Aorta (tissue), 5 donors: ENCODE measurements around the gene CUL7. TPM values are rescaled to one million over a fixed set of nuclear protein-coding genes. Genes with fewer than 3 reads are reported as not detected.

Experiments used
- ATAC-seq: fragments of 200-7000 bp; cut with Tn5 transposase; one replicate; pipeline ENCODE4 v1.9.1; 2022; ENCODE audit warnings: moderate library complexity; ENCODE audit not compliant: low FRiP score
- DNase-seq, 2 donors: peaks; one replicate each; pipeline ENCODE4 v3.0.0-alpha.2; 2020
- H3K27ac ChIP-seq, 2 donors: one replicate each; pipeline ENCODE4 v1.5.1; 2013; ENCODE audit warnings: low read length in 2 of 2, mild to moderate bottlenecking in 2 of 2, moderate library complexity in 2 of 2, control low read depth in 1 of 2, inconsistent platforms in 1 of 2, low read depth in 1 of 2
- H3K27me3 ChIP-seq, 2 donors: one replicate each; pipeline ENCODE4 v1.6.1; 2013; ENCODE audit warnings: control low read depth in 1 of 2, low read length in 1 of 2, mild to moderate bottlenecking in 1 of 2, moderate library complexity in 1 of 2; ENCODE audit not compliant: insufficient read depth in 2 of 2, control insufficient read depth in 1 of 2
- H3K36me3 ChIP-seq, 2 donors: one replicate each; pipeline ENCODE4 v1.6.1; 2013; ENCODE audit warnings: control low read depth in 1 of 2, low read length in 1 of 2, mild to moderate bottlenecking in 1 of 2; ENCODE audit not compliant: insufficient read depth in 2 of 2, control insufficient read depth in 1 of 2
- H3K4me1 ChIP-seq, 2 donors: one replicate each; pipeline ENCODE4 v1.6.1; 2013; ENCODE audit warnings: low read length in 2 of 2, control low read depth in 1 of 2, mild to moderate bottlenecking in 1 of 2, moderate library complexity in 1 of 2; ENCODE audit not compliant: insufficient read depth in 2 of 2, control insufficient read depth in 1 of 2
- H3K4me3 ChIP-seq, 2 donors: one replicate each; pipeline ENCODE4 v1.5.1; 2013; ENCODE audit warnings: low read length in 2 of 2, control low read depth in 1 of 2, mild to moderate bottlenecking in 1 of 2
- H3K9me3 ChIP-seq: one replicate; pipeline ENCODE4 v1.6.1; 2013; ENCODE audit warnings: mild to moderate bottlenecking, low read length; ENCODE audit not compliant: control insufficient read depth
- WGBS, 2 donors: extraction: QIAGEN DNeasy Blood & Tissue Kit; methylation state at CpG; one replicate each; pipeline ENCODE4 v1.1.7; 2013; 5-methylcytosine and 5-hydroxymethylcytosine counted together
- intact Hi-C, 2 donors: fragments of 100-400 bp; cut with DNase I; formaldehyde crosslinking; loops; one replicate each; pipeline versions ENCODE4 v1.14.2 to v1.15.0; 2022
- polyA plus RNA-seq, 2 donors: library from polyadenylated mRNA; stranded (reverse); fragments of 200-250 nt; gene quantifications; one replicate each; pipeline ENCODE4 v1.2.3, GENCODE V29; 2013
- total RNA-seq, 2 donors: library from RNA; stranded (reverse); fragmentation: NEBNext Ultra II Directional; extraction: Animal tissue kit (Norgen Biotek cat#: 25700); gene quantifications; one replicate each; pipeline ENCODE4 v1.2.1, GENCODE V29; 2021
- donor health status: healthy with polysubstance abuse.
- donor health status: Bipolar disorder and iron deficiency.
- donor health status: DM: no; HTN: no; CAD: no.
- donor health status: DM: no; HTN: no; CAD: no.
- donor health status: DM: yes; HTN: yes; CAD: no.

Gene CUL7
- total and polyA plus RNA-seq, 4 donors = 3.3 to 17.5 (median 12.9) TPM

DNA sequence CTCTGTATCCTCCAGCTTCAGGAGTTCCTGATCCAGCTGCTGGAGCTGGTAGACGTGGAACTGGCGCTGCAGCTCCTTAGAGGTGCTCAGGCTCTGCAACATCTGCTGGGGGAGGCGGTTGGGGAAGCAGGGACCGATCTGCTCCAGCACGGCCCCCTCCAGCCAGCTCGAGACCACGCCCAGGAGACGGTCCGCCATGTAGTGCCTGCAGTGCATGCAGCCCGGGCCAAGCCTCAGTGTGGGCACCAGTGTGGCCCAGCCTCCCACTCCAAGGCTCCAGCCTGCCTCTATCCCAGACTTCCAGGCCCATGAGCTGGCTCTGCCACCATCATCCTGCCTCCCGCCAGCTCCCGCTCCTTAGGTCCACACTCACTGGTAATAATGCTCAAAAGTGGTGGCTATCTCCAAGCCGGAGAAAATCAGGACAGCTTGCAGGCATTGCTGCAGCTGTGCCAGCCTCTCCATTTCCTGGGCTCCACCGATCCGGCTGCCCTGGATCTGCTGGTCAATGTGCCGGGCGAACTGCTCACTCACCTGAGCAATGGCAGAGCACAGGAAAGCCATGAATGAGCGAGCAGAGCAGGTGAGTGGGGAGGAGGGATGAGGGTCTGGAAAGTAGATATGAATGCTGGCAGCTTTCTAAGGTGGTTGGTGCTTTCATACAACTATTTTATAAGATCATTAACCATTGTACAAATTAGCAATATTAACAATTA, 13.0 kb downstream of the CUL7 start:
- Histone ChIP-seq H3K4me3 (no peak overlapping the region), H3K27ac (no peak overlapping the region), H3K36me3 (no peaks in the 10 kb centered on the region), H3K27me3 (no peaks in the 10 kb centered on the region), H3K9me3 (no peaks in the 10 kb centered on the region), H3K4me1 (no peaks in the 10 kb centered on the region)
- intact Hi-C loops = no loop called here
- DNase-seq = peak in 1 of 2 donors; percentile 71
- no peak for ATAC-seq
- 90 to 94% methylated on average over 18 of the region's 18 CpGs for WGBS, 2 donors

DNA sequence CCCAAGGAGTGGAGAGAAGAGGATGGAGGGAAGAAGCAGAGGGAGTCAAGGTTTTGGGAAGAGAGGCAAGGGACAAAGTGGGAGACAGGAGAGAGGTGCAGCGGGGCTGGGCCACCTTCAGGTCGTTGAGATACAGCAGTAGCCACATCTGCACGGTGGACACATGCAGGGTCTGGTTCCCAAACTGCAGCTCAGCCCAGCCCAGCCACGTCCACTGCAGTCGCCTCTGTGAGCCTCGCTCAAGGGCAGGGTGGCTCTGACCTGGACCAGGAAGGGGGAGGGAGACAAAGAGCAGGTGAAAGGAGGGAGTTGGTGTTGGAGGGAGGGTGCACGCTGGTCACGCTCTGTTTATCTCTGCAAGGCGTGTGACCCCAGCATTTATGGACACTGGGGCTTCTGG, 14.9 kb downstream of the CUL7 start:
- ATAC-seq = no peak
- Histone ChIP-seq H3K4me3 (no peak overlapping the region), H3K27me3 (no peaks in the 10 kb centered on the region), H3K4me1 (no peaks in the 10 kb centered on the region), H3K9me3 (no peaks in the 10 kb centered on the region), H3K27ac (no peak overlapping the region), H3K36me3 (peaks cover 0 to 2% of the 10 kb centered on the region in 2 donors)
- DNase-seq = peak in 1 of 2 donors; percentile 54
- intact Hi-C loops = no loop called here
- 77 to 87% methylated on average over 9 of the region's 9 CpGs for WGBS, 2 donors

DNA sequence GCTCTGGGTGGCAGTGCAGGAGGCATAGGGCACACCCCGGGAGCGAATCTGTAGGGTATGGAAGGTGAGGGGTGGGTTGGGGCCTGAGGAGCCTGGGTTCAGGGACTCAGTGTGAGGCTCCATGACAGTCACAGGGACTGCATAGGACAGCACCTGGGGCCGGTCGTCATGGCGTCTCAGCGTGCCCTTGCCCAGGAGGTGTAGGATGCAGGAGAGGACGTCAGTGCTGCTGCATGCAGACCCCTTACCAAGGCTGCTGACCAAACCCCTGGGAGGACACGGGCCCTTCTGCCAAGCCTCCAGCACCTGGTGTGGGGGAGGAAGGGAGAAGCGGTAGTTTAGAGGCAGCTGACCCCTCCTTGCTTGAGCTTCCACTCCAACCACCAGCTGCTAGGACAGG, 15.9 kb downstream of the CUL7 start:
- no peaks in the 10 kb centered on the region for H3K9me3 ChIP-seq
- no peak overlapping the region for H3K27ac ChIP-seq
- intact Hi-C loops = no loop called here
- peaks cover 0 to 2% of the 10 kb centered on the region in 2 donors for H3K36me3 ChIP-seq
- ATAC-seq (no peak), DNase-seq (peak in 1 of 2 donors; percentile 52)
- WGBS, 2 donors = 89 to 94% methylated on average over 6 to 9 of the region's 9 CpGs
- H3K27me3 ChIP-seq = no peaks in the 10 kb centered on the region
- H3K4me3 ChIP-seq = no peak overlapping the region
- H3K4me1 ChIP-seq = no peaks in the 10 kb centered on the region

DNA sequence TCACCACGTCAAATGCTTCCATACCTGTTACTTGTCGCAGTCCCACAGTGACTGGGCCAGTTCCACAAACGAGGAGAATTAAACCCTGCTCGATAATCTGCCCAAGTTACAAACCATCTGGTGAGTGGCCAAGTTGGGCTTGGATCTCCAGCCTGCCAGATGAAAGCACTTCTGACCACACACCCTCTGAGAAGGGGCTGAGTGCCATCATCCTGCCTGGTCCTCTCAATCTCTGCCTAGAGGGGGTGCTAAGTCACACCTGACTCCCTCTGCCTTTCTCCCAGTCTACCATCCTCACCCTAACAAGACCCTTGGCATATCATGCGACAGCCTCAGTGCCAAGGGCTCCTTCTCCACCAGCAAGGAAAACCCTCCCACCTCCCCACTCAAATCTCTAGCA, 16.5 kb downstream of the CUL7 start:
- 73 to 75% methylated on average over 5 of the region's 5 CpGs for WGBS, 2 donors
- ATAC-seq = no peak

GRCh38 chr6:43036712-43037111, 16.9 kb downstream of the CUL7 start:
- Histone ChIP-seq H3K4me3 (no peak overlapping the region), H3K4me1 (no peaks in the 10 kb centered on the region), H3K9me3 (no peaks in the 10 kb centered on the region), H3K27ac (no peak overlapping the region), H3K36me3 (peaks cover 2% of the 10 kb centered on the region in 2 donors), H3K27me3 (no peaks in the 10 kb centered on the region)
- 90 to 91% methylated on average over 9 of the region's 9 CpGs for WGBS, 2 donors
- ATAC-seq (no peak), DNase-seq (peak in 1 of 2 donors; percentile 16)
- intact Hi-C loops = no loop called here

More for the DNA sequence above, 16.5 kb downstream of the CUL7 start:
- Histone ChIP-seq H3K4me1 (no peaks in the 10 kb centered on the region), H3K9me3 (no peaks in the 10 kb centered on the region), H3K27ac (no peak overlapping the region), H3K36me3 (peaks cover 2% of the 10 kb centered on the region in 2 donors), H3K4me3 (no peak overlapping the region), H3K27me3 (no peaks in the 10 kb centered on the region)
- DNase-seq = peak in 1 of 2 donors; percentile 33
- intact Hi-C loops = no loop called here

GRCh38 chr6:43035495-43036194, 18.0 kb downstream of the CUL7 start:
- H3K4me1 ChIP-seq = no peaks in the 10 kb centered on the region
- no peak overlapping the region for H3K27ac ChIP-seq
- no peak overlapping the region for H3K4me3 ChIP-seq
- ATAC-seq = no peak
- peaks cover 2% of the 10 kb centered on the region in 2 donors for H3K36me3 ChIP-seq
- no peaks in the 10 kb centered on the region for H3K9me3 ChIP-seq
- intact Hi-C loops = no loop called here
- no peaks in the 10 kb centered on the region for H3K27me3 ChIP-seq
- peak in 1 of 2 donors; percentile 45 for DNase-seq
- 35 to 46% methylated on average over 4 of the region's 4 CpGs for WGBS, 2 donors

GRCh38 chr6:43034190-43034525, 19.5 kb downstream of the CUL7 start:
- H3K4me3 ChIP-seq = no peak overlapping the region
- no peak for ATAC-seq
- peak in 1 of 2 donors; percentile 40 for DNase-seq

GRCh38 chr6:43033496-43034189, 20.0 kb downstream of the CUL7 start:
- DNase-seq (no peak), ATAC-seq (no peak)
- Histone ChIP-seq H3K27me3 (no peaks in the 10 kb centered on the region), H3K36me3 (peaks cover 9% of the 10 kb centered on the region in 2 donors), H3K4me3 (no peak overlapping the region), H3K4me1 (no peaks in the 10 kb centered on the region), H3K9me3 (no peaks in the 10 kb centered on the region), H3K27ac (peak overlapping the region in 1 of 2 donors; percentile 28)
- intact Hi-C loops = no loop called here
- WGBS, 2 donors = 79 to 89% methylated on average over 2 of the region's 2 CpGs

More at GRCh38 chr6:43034190-43034525, 19.5 kb downstream of the CUL7 start:
- intact Hi-C loops = no loop called here
- 81 to 84% methylated on average over 2 of the region's 2 CpGs for WGBS, 2 donors
- peaks cover 6% of the 10 kb centered on the region in 2 donors for H3K36me3 ChIP-seq
- no peaks in the 10 kb centered on the region for H3K9me3 ChIP-seq
- no peaks in the 10 kb centered on the region for H3K27me3 ChIP-seq
- H3K4me1 ChIP-seq = no peaks in the 10 kb centered on the region
- H3K27ac ChIP-seq = no peak overlapping the region
